Measurements from ENCODE around the gene VPS4A.

The VPS4A gene

DNA sequence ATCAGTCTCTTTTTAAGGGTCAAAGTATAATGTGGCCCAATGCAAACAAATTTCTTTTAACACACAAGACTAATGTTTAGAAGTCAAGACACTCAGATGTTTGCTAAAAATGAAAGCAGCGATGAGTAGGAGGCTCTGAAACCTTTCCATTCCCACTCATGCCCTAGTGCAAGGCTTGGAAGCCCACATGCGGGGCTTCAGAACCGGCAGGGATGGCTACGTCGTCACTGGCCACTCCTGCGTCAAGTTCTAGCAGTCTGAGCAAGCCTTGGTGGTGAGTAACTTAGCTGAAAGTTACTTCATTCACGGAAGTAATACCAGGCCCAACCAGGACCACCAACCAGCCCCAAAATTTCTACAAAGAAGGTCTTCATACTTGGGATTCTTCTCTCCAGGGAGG lies 55.3 kb downstream of the VPS4A start:
- DNase-seq (ENCODE audit: low read depth) = no peak

DNA sequence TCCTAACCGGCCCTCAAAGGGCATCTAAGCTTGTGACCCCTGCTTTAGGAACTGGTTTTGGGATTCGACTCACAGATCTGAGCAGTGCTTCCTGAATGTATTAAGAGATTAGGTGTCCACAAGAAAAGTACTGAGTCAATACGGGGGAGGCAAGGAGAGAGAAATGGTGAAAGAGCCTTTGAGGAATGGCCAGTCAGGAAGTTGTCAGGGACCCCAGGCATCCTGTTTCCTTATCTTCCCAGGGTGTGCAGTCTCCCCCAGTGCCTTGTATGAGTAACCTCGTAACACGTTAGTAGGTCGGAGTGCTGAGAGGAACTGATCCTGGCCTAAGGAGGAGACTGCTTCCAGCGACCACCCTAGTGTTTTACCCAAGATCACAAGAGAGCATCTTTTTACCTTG lies 56.8 kb downstream of the VPS4A start:
- peak; percentile 34 for DNase-seq (ENCODE audit: low read depth)

DNA sequence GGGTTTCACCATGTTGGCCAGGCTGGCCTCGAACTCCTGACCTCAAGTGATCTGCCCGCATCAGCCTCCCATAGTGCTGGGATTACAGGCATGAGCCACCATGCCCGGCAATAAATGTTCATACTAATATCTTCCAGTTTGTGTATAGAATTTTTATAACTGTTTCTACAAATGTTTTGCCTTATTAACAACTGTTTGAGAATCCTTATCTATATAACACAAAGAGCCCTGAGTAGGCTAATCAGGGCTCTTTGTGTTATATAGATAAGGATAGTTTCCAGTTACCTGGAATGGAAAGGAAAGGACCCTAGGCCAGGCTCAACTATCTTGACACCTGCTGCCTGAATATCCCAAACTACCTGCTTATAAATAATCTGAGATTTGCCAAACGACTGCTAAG lies 57.7 kb downstream of the VPS4A start:
- no peak for DNase-seq (ENCODE audit: low read depth)

- no peak for DNase-seq (ENCODE audit: low read depth)
These were observed 60.4 kb downstream of the VPS4A start for GRCh38 chr16:69371564-69371963.

GRCh38 chr16:69373019-69373418 lies 61.9 kb downstream of the VPS4A start:
- DNase-seq (ENCODE audit: low read depth) = no peak
